ENCODE data around the gene JAK3.

Gene JAK3

DNA sequence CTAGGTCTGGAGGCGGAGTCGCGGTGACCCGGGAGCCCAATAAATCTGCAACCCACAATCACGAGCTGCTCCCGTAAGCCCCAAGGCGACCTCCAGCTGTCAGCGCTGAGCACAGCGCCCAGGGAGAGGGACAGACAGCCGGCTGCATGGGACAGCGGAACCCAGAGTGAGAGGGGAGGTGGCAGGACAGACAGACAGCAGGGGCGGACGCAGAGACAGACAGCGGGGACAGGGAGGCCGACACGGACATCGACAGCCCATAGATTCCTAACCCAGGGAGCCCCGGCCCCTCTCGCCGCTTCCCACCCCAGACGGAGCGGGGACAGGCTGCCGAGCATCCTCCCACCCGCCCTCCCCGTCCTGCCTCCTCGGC is 24.1 kb upstream of the JAK3 start, which contains the start of gene SLC5A5:
SLC5A5 (plus strand) TSS at position 68 of the 373 bp plus-strand sequence. CDS start 375 bp downstream, outside the sequence.
- ATAC-seq: no peak
- TF ChIP-seq ESRRG (CRISPR knock-in tag; IDR thresholded peaks at IDR 0.05) (no peak), GLIS3 (CRISPR knock-in tag; IDR thresholded peaks at IDR 0.05) (no peak), ZFP30 (CRISPR knock-in tag; IDR thresholded peaks at IDR 0.05) (no peak), ISL1 (CRISPR knock-in tag; IDR thresholded peaks at IDR 0.05) (no peak)
- TF ChIP-seq, protein P1, sequence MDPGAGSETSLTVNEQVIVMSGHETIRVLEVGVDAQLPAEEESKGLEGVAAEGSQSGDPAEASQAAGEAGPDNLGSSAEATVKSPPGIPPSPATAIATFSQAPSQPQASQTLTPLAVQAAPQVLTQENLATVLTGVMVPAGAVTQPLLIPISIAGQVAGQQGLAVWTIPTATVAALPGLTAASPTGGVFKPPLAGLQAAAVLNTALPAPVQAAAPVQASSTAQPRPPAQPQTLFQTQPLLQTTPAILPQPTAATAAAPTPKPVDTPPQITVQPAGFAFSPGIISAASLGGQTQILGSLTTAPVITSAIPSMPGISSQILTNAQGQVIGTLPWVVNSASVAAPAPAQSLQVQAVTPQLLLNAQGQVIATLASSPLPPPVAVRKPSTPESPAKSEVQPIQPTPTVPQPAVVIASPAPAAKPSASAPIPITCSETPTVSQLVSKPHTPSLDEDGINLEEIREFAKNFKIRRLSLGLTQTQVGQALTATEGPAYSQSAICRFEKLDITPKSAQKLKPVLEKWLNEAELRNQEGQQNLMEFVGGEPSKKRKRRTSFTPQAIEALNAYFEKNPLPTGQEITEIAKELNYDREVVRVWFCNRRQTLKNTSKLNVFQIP (CRISPR knock-in tag; IDR thresholded peaks at IDR 0.05; ENCODE audit: borderline replicate concordance, low read depth): no peak

GRCh38 chr19:17871032-17871877 is 23.5 kb upstream of the JAK3 start:
- ATAC-seq: no peak
- TF ChIP-seq CSRNP3 (CRISPR knock-in tag; IDR thresholded peaks at IDR 0.05) (no peak), ZNF565 (CRISPR knock-in tag; conservative IDR thresholded peaks at IDR 0.05; ENCODE audit: low read depth) (no peak), PATZ1 (CRISPR knock-in tag; IDR thresholded peaks at IDR 0.05; ENCODE audit: borderline replicate concordance) (no peak), ZC3H10 (CRISPR knock-in tag; IDR thresholded peaks at IDR 0.05) (no peak), ISL1 (CRISPR knock-in tag; IDR thresholded peaks at IDR 0.05) (no peak), ZFP30 (CRISPR knock-in tag; IDR thresholded peaks at IDR 0.05) (no peak), ESRRG (CRISPR knock-in tag; IDR thresholded peaks at IDR 0.05) (no peak), SNAI2 (CRISPR knock-in tag; IDR thresholded peaks at IDR 0.05) (no peak), TOX (CRISPR knock-in tag; IDR thresholded peaks at IDR 0.05; ENCODE audit: borderline replicate concordance) (no peak), OSR1 (CRISPR knock-in tag; IDR thresholded peaks at IDR 0.05) (no peak), ZNF8 (CRISPR knock-in tag; IDR thresholded peaks at IDR 0.05) (no peak), ZNF70 (CRISPR knock-in tag; IDR thresholded peaks at IDR 0.05) (no peak), TSHZ2 (CRISPR knock-in tag; IDR thresholded peaks at IDR 0.05) (no peak), ZFP3 (CRISPR knock-in tag; IDR thresholded peaks at IDR 0.05) (no peak), RARB (CRISPR knock-in tag; IDR thresholded peaks at IDR 0.05) (no peak), CREB5 (CRISPR knock-in tag; IDR thresholded peaks at IDR 0.05; ENCODE audit: low read depth) (no peak), BACH2 (CRISPR knock-in tag; IDR thresholded peaks at IDR 0.05; ENCODE audit: borderline replicate concordance) (no peak)
- TF ChIP-seq, protein P1 (CRISPR knock-in tag; IDR thresholded peaks at IDR 0.05; ENCODE audit: borderline replicate concordance, low read depth): no peak

Measured in SK-N-SH treated with all-trans-retinoic acid at 6 μM for 48 hours (cell line).